GM21423 (cell line): ENCODE results near the gene PLCD4.

ENCODE experiments used
- ATAC-seq: cut with Tn5 transposase; IDR thresholded peaks from one replicate; pipeline ENCODE4 v1.9.1; 2021; ENCODE audit warnings: mild to moderate bottlenecking, moderate library complexity; ENCODE audit not compliant: unreplicated experiment

Gene PLCD4

DNA sequence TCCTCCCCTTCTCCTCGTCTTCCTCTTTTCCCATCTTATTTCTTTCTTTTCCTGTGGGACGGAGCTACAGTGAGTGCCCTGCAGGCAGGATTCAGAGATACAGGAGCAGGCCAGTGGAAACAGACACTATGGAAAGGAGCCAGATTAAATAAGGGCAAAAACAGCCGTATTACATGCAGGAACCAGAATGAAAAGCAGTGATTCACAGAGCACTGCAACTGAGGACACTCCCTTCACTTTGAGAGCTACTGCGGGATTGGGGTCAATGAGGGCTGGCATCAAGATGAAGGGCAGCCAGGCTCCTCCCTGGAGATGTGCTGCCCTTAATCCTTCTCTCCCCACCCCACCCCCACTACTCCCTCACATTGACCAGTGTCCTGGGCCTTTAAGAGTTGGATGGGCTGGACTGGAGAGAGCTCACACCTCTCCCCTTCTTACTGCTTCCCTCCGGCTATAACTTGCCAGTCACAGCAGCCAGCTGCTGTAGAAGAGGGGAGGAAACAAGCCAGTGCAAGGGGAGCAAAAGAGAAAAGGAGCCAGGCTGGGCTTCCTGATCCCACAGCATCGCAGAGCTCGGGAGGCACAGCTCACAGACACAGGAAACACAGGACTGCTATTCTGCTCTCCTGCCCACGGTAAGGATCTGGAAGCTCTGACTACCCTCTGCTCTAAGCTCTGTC lies at the start of gene PLCD4:
Gene PLCD4, plus strand, starts transcription at position 464 of the 680 bp plus-strand sequence. CDS start 7,841 bp downstream, outside the sequence.
- ATAC-seq = no peak

DNA sequence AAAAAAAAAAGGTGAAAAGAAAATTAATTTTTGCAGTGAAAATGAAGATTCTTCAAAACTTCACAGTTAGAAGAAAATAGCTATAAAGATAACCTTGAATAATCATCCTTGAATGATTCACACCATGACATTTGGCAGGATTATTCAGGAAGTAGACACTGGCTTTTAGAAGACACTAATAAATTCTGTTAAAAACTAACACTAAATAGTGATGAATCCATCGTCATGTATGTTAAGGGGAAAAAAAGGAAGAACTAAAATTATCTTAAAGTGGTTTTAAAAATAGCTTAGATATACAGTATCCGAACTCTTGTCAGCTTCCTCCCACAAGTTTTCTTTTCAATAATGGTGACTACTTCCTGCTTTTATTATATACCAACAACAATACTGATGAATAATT lies 49.8 kb upstream of the PLCD4 start:
- no peak for ATAC-seq

DNA sequence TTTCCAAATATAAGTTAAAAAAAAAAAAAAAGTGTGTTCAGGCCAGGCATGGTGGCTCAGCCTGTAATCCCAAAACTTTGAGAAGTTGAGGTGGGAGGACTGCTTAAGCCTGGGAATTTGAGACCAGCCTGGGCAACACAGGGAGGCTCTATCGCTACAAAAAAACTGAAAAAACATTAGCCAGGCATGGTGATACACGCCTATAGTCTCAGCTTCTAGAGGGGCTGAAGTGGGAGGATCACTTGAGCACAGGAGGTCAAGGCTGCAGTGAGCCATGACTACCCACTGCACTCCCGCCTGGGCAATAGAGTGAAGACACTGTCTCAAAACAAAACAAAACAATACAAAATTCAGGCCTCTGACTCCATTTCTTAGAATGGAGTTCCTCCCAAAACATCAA lies 48.7 kb upstream of the PLCD4 start:
- no peak for ATAC-seq

DNA sequence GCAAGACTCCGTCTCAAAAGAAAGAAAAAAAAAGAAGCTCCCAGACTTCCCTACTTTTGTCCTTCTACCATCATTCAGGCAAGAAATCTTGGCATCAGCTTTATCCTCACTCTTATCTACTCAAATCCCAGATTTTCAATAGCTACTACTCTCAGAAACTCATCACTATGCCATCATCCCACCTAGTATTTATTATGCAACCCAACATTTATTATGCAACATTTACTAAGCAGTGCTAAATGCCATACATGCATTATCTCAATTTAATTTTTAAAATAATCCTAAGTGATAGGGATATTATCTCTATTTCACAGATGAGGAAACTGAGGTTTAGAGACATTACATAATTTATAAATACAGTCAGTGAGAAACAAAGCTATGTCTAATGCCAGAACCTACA lies 43.6 kb upstream of the PLCD4 start:
- ATAC-seq = no peak

- no peak for ATAC-seq
Measured at GRCh38 chr2:218566296-218566695, 41.4 kb upstream of the PLCD4 start.

DNA sequence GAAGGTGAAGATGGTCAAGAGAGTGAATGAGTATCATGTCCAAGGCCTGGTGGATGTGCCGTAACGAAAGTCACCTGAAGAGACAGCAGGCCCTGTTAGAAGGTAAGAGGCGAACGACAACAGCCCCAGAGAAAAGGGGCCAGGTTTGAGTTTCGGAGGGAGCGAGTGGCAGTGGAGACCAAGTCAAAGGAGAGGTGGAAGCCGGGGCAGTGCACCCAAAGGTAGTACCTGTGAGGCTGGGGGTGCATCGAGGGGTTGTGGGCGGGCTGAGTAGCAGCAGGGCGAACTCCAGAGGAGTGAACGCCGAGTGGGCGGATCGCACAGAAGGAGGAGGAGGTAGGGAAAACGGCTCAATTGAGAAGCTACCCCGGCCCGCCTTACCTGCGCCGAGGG lies 39.9 kb upstream of the PLCD4 start:
- peak; percentile 36 for ATAC-seq

DNA sequence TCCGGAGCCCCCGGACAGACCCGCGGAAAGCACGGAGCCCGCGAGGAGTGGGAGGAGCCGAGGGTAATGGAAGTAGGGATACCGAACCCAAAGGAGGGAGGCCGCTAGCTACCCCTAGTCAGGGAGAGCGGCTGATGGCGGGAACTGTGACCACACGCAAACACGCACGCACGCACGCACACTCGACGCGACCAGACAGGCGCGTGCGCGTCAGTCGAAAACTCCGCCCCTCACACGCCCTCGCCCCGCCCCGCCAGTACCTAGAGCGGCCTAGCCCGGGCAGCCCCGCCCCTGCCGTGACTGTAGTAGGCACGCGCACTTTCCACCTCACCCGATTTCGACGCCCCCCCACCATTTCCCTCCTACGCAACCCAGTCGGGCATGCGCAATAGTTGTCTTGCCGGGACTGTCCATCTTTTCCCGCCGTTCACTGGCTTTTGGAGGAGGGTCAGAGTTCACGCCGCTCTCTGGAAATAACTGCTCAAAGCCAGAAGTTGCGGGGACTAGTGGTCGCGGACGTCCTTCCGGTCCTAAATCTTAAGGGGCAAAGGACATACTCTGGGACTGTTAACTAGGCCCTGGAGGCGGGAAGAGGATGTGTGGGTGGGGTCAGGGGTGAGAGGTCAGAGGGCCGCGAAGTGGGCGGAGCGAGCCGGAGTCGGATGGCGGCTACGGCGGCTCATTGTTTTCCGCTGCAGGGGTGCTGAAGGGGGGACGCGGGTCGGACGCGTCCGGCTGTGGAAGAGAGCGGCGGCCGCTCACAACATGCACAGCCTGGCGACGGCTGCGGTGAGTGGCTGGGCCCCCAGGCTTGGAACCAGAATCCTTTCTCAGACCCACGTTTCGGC lies 39.3 kb upstream of the PLCD4 start, which contains the start of the genes CNOT9 and USP37:
Gene CNOT9, plus strand, starts transcription at position 650 of the 848 bp plus-strand sequence. Its CDS starts 116 bp downstream, at position 766.
Gene USP37, minus strand, starts transcription at position 162 of the 848 bp plus-strand sequence. CDS start 9,698 bp downstream, outside the sequence.
- ATAC-seq = peak; percentile 79

GRCh38 chr2:218569038-218569431 lies 38.7 kb upstream of the PLCD4 start:
- ATAC-seq = peak; percentile 33

DNA sequence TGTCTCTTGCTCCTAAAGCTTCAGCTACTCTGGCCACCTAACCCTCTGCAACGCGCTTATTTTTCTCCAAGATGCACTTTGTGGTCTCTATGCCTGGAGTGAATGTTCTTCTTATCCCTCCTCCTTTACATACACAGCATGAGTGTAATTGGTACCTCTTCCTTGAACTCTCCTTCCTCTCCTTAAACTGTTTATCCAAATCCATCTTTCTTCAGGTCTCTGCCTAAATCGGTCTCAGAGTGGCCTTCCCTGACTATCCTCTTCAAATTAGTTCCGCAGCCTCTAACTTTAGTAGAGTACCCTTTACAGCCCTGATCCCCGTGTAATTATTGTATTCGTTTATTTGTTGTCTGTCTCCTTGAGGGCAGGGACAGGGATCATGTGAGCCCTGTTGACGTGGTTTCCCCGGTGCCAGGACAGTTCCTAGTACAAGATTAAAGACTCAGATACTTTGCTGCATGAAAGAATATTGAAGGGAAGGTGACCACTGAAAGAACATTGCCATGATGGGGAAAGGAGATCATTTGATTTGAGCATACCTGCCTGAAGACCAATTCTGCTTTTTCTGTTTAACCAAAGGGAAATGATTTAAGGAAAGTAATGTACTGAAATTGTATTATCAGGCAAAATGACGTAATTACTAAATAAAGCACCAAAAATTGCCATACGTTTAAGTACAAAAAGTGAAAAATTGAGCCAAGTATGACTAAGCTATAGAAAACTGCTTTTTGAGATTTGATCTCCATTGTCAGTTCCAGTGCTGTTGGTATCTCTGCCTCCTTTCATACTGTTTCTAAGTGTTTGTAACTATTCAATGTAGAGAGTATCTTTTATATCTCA lies 37.8 kb upstream of the PLCD4 start:
- no peak for ATAC-seq

- ATAC-seq = no peak
Measured at GRCh38 chr2:218570850-218571249, 36.8 kb upstream of the PLCD4 start.

GRCh38 chr2:218576854-218577253 lies 30.8 kb upstream of the PLCD4 start:
- ATAC-seq = no peak

GRCh38 chr2:218577482-218578220 lies 30.0 kb upstream of the PLCD4 start:
- no peak for ATAC-seq

DNA sequence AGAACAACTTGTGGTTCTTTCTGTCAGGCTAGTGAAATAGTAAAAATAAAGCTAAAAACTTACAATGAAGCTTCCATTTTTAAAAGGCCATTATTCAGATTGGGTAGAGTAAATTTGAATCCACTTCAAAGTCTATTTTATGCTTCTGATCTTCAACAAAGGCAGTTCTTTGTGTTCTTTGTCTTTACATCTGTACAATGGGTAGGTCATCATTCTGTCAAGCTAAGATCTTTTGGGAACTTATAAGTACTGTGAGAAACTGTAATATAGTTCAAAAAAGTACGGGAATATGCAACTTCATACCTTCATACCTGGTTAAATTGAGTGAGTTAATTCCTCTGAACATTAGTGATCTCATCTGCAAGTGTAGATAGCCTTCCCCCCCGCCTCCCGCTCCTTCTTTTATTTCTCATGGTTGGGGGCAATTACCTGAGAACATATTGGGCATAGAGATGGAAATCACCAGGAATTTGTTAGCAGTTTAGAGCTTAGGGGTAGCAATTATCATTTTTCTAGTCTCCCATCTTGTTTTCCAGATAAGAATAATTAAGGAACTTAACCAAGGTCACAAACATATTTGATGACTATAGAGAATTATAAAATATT lies 29.3 kb upstream of the PLCD4 start:
- ATAC-seq = no peak

GRCh38 chr2:218582076-218582475 lies 25.6 kb upstream of the PLCD4 start:
- ATAC-seq = peak; percentile 85

- ATAC-seq = no peak
Measured at GRCh38 chr2:218583983-218584850, 23.5 kb upstream of the PLCD4 start.

DNA sequence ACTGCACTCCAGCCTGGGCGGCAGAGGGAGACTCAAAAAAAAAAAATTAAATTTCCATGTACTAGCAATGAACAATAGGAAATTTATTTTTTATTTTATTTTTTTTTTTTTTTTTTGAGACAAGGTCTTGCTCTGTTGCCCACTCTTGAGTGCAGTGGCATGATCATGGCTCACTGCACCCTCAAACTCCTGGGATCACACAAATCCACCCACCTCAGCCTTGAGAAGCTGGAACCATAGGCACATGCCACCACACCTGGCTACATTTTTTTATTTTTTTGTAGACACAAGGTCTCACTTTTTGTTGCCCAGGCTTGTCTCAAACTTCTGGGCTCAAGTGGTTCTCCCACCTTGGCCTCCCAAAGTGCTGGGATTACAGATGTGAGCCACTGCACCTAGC lies 22.2 kb upstream of the PLCD4 start:
- no peak for ATAC-seq

DNA sequence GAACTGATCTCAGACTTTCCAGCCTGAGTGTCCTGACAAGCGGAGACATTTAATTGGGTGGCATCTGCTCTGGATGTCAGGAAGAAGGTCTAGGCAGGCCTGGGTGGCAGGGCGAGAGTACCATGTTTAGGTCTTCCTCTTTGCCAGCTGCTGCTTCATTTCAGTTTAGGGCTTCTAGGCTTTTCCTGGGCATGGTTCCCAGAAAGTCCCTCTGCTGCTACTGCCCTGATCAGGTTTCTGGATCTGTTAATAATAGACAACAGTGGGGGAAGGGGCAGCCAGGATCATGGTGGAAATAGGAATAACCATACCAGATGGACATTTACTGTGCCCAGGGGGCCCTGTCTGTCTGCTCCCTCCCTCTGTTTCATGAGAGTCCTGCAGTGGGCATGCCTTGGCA lies 2.3 kb upstream of the PLCD4 start:
- ATAC-seq = no peak

DNA sequence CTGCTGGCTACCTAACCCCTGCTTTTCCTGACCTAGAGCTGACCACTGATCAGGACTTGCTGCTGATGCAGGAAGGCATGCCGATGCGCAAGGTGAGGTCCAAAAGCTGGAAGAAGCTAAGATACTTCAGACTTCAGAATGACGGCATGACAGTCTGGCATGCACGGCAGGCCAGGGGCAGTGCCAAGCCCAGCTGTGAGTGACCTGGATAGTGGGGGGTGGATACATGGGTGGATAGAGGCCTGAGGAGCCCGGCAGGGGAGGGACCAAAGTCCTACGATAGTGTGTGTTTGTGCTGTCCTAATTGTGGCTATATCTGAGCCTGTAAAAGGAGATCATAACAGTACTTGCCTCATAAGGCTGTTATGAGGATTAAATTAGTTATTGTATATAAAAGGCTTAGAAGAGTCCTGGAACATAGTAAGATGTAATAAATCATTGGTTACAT lies 8.2 kb downstream of the PLCD4 start:
- ATAC-seq = no peak
